MM.1S (cell line): Measurements from ENCODE around the gene BCAR3.

Experiments
- CTCF ChIP-seq: fragments of 300-600 bp; sonication (generic); IDR thresholded peaks from 2 replicates; pipeline ENCODE4 v1.5.1; 2016; ENCODE audit warnings: antibody characterized with exemption, low read length, mixed read lengths
- EZH2 ChIP-seq: fragments of 300-600 bp; sonication (generic); optimal IDR thresholded peaks from 2 replicates; pipeline ENCODE3; 2017; ENCODE audit warnings: low read depth, mild to moderate bottlenecking, antibody characterized with exemption, low read length, mixed read lengths
- EZH2phosphoT487 ChIP-seq: fragments of 300-600 bp; sonication (generic); IDR thresholded peaks from 2 replicates; pipeline ENCODE4 v1.6.1; 2018; ENCODE audit warnings: antibody characterized with exemption, low read length

- TF ChIP-seq CTCF = no peak
- no peak for TF ChIP-seq EZH2
- no peak for TF ChIP-seq EZH2phosphoT487
Observed at GRCh38 chr1:93603601-93604000, 78.0 kb downstream of the BCAR3 start.
